Natural killer cell (primary cell): Measurements from ENCODE around the gene MPND. TPM values are rescaled to one million over a fixed set of nuclear protein-coding genes. Genes with fewer than 3 reads are reported as not detected.

Experiments used
- ATAC-seq, 3 donors: fragments of 150-1000 bp in 2 of 3; fragments of 200-7000 bp in 1 of 3; cut with Tn5 transposase; 1 replicate in 1 of 3; 2 replicates in 2 of 3; pipeline ENCODE4 v1.10.0; 2021; ENCODE audit warnings: mild to moderate bottlenecking in 2 of 3, moderate library complexity in 2 of 3
- DNase-seq, 2 donors: peaks; one replicate each; pipeline versions ENCODE4 v3.0.0 to v3.0.0-alpha.2; 2013 to 2021; ENCODE audit warnings: mixed read lengths in 1 of 2
- H3K27ac ChIP-seq: one replicate; pipeline ENCODE4 v1.5.1; 2013; ENCODE audit warnings: mild to moderate bottlenecking, low read length
- H3K27me3 ChIP-seq: one replicate; pipeline ENCODE4 v1.6.1; 2013; ENCODE audit warnings: low read length; ENCODE audit not compliant: control insufficient read depth, insufficient read depth
- H3K36me3 ChIP-seq: one replicate; pipeline ENCODE4 v1.6.1; 2013; ENCODE audit warnings: low read length; ENCODE audit not compliant: control insufficient read depth, insufficient read depth
- H3K4me1 ChIP-seq: one replicate; pipeline ENCODE4 v1.6.1; 2013; ENCODE audit warnings: low read length; ENCODE audit not compliant: control insufficient read depth, insufficient read depth
- H3K4me3 ChIP-seq: one replicate; pipeline ENCODE4 v1.5.1; 2013; ENCODE audit warnings: low read length
- H3K9me3 ChIP-seq: one replicate; pipeline ENCODE4 v1.6.1; 2013; ENCODE audit warnings: low read length; ENCODE audit not compliant: control insufficient read depth, insufficient read depth
- H3K27ac Mint-ChIP-seq, 2 donors: one replicate each; pipeline ENCODE4 v1.8.0; 2022; ENCODE audit warnings: mild to moderate bottlenecking in 2 of 2, mixed read lengths in 2 of 2, moderate library complexity in 1 of 2
- H3K27me3 Mint-ChIP-seq, 2 donors: one replicate each; pipeline ENCODE4 v1.8.0; 2022; ENCODE audit warnings: low read depth in 2 of 2, mixed read lengths in 2 of 2
- H3K36me3 Mint-ChIP-seq: one replicate; pipeline ENCODE4 v1.8.0; 2022; ENCODE audit warnings: mixed read lengths
- H3K4me1 Mint-ChIP-seq, 2 donors: one replicate each; pipeline ENCODE4 v1.8.0; 2022; ENCODE audit warnings: mixed read lengths in 2 of 2
- H3K4me3 Mint-ChIP-seq: one replicate; pipeline ENCODE4 v1.8.0; 2022; ENCODE audit warnings: mild to moderate bottlenecking, moderate library complexity, mixed read lengths
- H3K9me3 Mint-ChIP-seq, 2 donors: one replicate each; pipeline ENCODE4 v1.8.0; 2022; ENCODE audit warnings: mixed read lengths in 2 of 2
- CTCF ChIP-seq: fragments of 200-600 bp; IDR thresholded peaks from one replicate; pipeline ENCODE4 v1.8.0; 2022; ENCODE audit warnings: antibody characterized with exemption
- WGBS: methylation state at CpG from one replicate; pipeline ENCODE4 v1.1.7; 2013; ENCODE audit warnings: missing lambda C conversion rate; ENCODE audit not compliant: insufficient coverage; 5-methylcytosine and 5-hydroxymethylcytosine counted together
- intact Hi-C: fragments of 100-400 bp; cut with micrococcal nuclease; formaldehyde crosslinking; loops from one replicate; pipeline ENCODE4 v1.14.2; 2022
- total RNA-seq, 4 donors: library from RNA; stranded (reverse); fragments of 120-200 nt in 1 of 4; gene quantifications; one replicate each; pipeline versions ENCODE4 v1.2.3 to v1.2.4, GENCODE V29; 2013 to 2022

Gene MPND
- total RNA-seq, 3 donors from 2014 or later (not counting 1 experiment from before 2014, with no cell fraction given): 30.4 to 38.4 (median 31.1) TPM

- peak in 1 of 3 donors; percentile 5 for ATAC-seq
- TF ChIP-seq CTCF: no peak
- peak in 1 of 2 donors; percentile 52 for DNase-seq
- Mint-ChIP-seq H3K27me3 (no peaks in the 10 kb centered on the region), H3K9me3 (no peaks in the 10 kb centered on the region), H3K36me3 (no peaks in the 10 kb centered on the region), H3K4me3 (peak overlapping the region; percentile 92), H3K27ac (peak overlapping the region; percentile 93), H3K4me1 (peaks cover 24 to 47% of the 10 kb centered on the region in 2 donors)
- intact Hi-C loops: no loop called here
- Histone ChIP-seq H3K4me3 (no peak overlapping the region), H3K9me3 (no peaks in the 10 kb centered on the region), H3K36me3 (peaks cover 22% of the 10 kb centered on the region), H3K27me3 (no peaks in the 10 kb centered on the region), H3K27ac (peak overlapping the region; percentile 85), H3K4me1 (peaks cover 58% of the 10 kb centered on the region)
- 69% methylated on average over 19 of the region's 19 CpGs for WGBS
These were observed 24.9 kb downstream of the MPND start for GRCh38 chr19:4368128-4368820.

- intact Hi-C loops: no loop called here
- Histone ChIP-seq H3K36me3 (peaks cover 15% of the 10 kb centered on the region), H3K27ac (peak overlapping the region; percentile 85), H3K4me1 (peaks cover 68% of the 10 kb centered on the region), H3K4me3 (peak overlapping the region; percentile 43), H3K27me3 (no peaks in the 10 kb centered on the region), H3K9me3 (no peaks in the 10 kb centered on the region)
- no peaks in the 10 kb centered on the region for H3K36me3 Mint-ChIP-seq
- TF ChIP-seq CTCF: no peak
- H3K27ac Mint-ChIP-seq: peak overlapping the region; percentile 93
- H3K9me3 Mint-ChIP-seq: no peaks in the 10 kb centered on the region
- peak; percentile 51 to 87 for DNase-seq
- H3K4me3 Mint-ChIP-seq: peak overlapping the region; percentile 92
- peaks cover 30 to 55% of the 10 kb centered on the region in 2 donors for H3K4me1 Mint-ChIP-seq
- peak; percentile 55 to 67 (median 65) for ATAC-seq
- no peaks in the 10 kb centered on the region for H3K27me3 Mint-ChIP-seq
- WGBS: under 1% methylated on average over 25 of the region's 25 CpGs
These were observed 25.9 kb downstream of the MPND start for GRCh38 chr19:4369109-4369887.

GRCh38 chr19:4369888-4370260, 26.5 kb downstream of the MPND start:
- DNase-seq (peak; percentile 69 to 82), ATAC-seq (peak; percentile 77 to 87 (median 86))

More at GRCh38 chr19:4369888-4370260, 26.5 kb downstream of the MPND start:
- intact Hi-C loops: loop anchor here (2.0 kb wide), 1 partner anchor 29 kb away; no protein-coding TSS in a partner anchor
- H3K27ac Mint-ChIP-seq: peak overlapping the region; percentile 93
- peaks cover 30 to 56% of the 10 kb centered on the region in 2 donors for H3K4me1 Mint-ChIP-seq
- no peaks in the 10 kb centered on the region for H3K27me3 Mint-ChIP-seq
- Histone ChIP-seq H3K4me3 (peak overlapping the region; percentile 43), H3K36me3 (peaks cover 14% of the 10 kb centered on the region), H3K9me3 (no peaks in the 10 kb centered on the region), H3K27me3 (no peaks in the 10 kb centered on the region), H3K27ac (peak overlapping the region; percentile 85), H3K4me1 (peaks cover 74% of the 10 kb centered on the region)
- H3K4me3 Mint-ChIP-seq: peak overlapping the region; percentile 92
- H3K9me3 Mint-ChIP-seq: no peaks in the 10 kb centered on the region
- TF ChIP-seq CTCF: peak; percentile 29
- under 1% methylated on average over 21 of the region's 21 CpGs for WGBS
- H3K36me3 Mint-ChIP-seq: no peaks in the 10 kb centered on the region
